Activated CD4-positive, alpha-beta T cell treated with anti-CD3 and anti-CD28 coated beads for 36 hours (primary cell): ENCODE measurements around the gene RAMACL. TPM values are rescaled to one million over a fixed set of nuclear protein-coding genes. Genes with fewer than 3 reads are reported as not detected.
"Not testable (repeated sequence)": the region's sequence is repeated elsewhere in the genome, so short reads cannot be mapped to it uniquely, and the experiment has no call there.

Source experiments
- ATAC-seq: fragments of 200-7000 bp; cut with Tn5 transposase; one replicate; pipeline ENCODE4 v1.10.0; 2021; ENCODE audit warnings: mild to moderate bottlenecking, moderate library complexity
- CTCF ChIA-PET: fragments of 350-600 bp; sonication (Branson Sonifier 250); formaldehyde crosslinking; loops from one replicate; lab custom pipeline; 2021; ENCODE audit warnings: antibody characterized with exemption; lab: Charles Lee
- POLR2A ChIA-PET: fragments of 350-600 bp; sonication (Branson Sonifier 250); formaldehyde crosslinking; loops from one replicate; lab custom pipeline; 2021; ENCODE audit warnings: antibody characterized with exemption, inconsistent platforms; lab: Charles Lee
- DNase-seq: peaks from one replicate; pipeline ENCODE4 v3.0.0-alpha.2; 2020
- H3K27ac Mint-ChIP-seq: one replicate; pipeline ENCODE4 v1.8.0; 2021; ENCODE audit warnings: mixed read lengths
- H3K27me3 Mint-ChIP-seq: one replicate; pipeline ENCODE4 v1.8.0; 2021; ENCODE audit warnings: mixed read lengths
- H3K36me3 Mint-ChIP-seq: one replicate; pipeline ENCODE4 v1.8.0; 2021; ENCODE audit warnings: low read depth, mixed read lengths
- H3K4me1 Mint-ChIP-seq: one replicate; pipeline ENCODE4 v1.8.0; 2021; ENCODE audit warnings: mixed read lengths
- H3K4me3 Mint-ChIP-seq: one replicate; pipeline ENCODE4 v1.8.0; 2021; ENCODE audit warnings: mild to moderate bottlenecking, moderate library complexity, mixed read lengths
- H3K9me3 Mint-ChIP-seq: one replicate; pipeline ENCODE4 v1.8.0; 2021; ENCODE audit warnings: low read depth, mixed read lengths
- intact Hi-C, 2 experiments: fragments of 100-400 bp; cut with DNase I in 1 of 2; cut with micrococcal nuclease in 1 of 2; formaldehyde crosslinking; loops; one replicate each; pipeline versions ENCODE4 v1.14.2 to v1.15.1; 2022 to 2024; cut with DNase I, micrococcal nuclease
- total RNA-seq, 2 experiments: library from RNA; stranded (reverse); gene quantifications; one replicate each; pipeline ENCODE4 v1.2.3, GENCODE V29; 2021

The RAMACL gene
- total RNA-seq, 2 experiments from 2014 or later = 0.30 to 0.41 TPM

DNA sequence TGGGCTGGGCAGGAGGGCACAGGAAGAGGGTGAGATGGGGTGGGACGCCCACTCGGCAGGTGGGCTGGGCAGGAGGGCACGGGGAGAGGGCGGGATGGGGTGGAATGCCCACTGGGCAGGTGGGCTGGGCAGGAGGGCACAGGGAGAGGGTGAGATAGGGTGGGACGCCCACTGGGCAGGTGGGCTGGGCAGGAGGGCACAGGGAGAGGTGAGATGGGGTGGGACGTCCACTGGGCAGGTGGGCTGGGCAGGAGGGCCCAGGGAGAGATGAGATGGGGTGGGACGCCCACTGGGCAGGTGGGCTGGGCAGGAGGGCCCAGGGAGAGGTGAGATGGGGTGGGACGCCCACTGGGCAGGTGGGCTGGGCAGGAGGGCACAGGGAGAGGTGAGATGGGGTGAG is 4.7 kb downstream of the RAMACL start:
- H3K27me3 Mint-ChIP-seq, intact Hi-C loops, H3K36me3 Mint-ChIP-seq, H3K9me3 Mint-ChIP-seq, H3K4me3 Mint-ChIP-seq, H3K4me1 Mint-ChIP-seq, POLR2A ChIA-PET, DNase-seq, ATAC-seq, H3K27ac Mint-ChIP-seq, CTCF ChIA-PET: not testable (repeated sequence)

DNA sequence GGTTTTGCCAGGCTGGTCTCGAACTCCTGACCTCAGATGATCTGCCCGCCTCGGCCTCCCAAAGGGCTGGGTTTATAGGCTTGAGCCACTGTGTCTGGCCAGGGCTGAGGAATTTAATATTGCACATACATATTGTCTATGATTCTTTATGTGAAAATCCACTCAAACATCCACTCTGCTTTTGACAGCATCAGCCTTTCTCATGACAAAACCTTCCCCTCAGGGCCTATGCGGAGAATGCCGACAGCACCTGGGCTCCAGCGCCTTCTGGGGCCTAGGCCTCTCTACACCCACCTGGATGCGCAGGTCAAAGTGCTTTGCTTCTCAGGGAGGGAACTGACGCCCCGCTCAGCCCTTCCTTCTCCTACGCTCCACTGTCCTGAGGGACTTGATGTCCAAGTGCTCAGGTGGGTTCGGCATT is 5.4 kb downstream of the RAMACL start:
- Mint-ChIP-seq H3K4me3 (no peak overlapping the region), H3K27ac (no peak overlapping the region), H3K9me3 (peaks cover 8% of the 10 kb centered on the region), H3K4me1 (no peaks in the 10 kb centered on the region), H3K36me3 (peaks cover 8% of the 10 kb centered on the region), H3K27me3 (no peaks in the 10 kb centered on the region)
- DNase-seq (no peak), ATAC-seq (no peak)
- intact Hi-C loops = no loop called here
- ChIA-PET POLR2A (no interaction called here), CTCF (no interaction called here)

DNA sequence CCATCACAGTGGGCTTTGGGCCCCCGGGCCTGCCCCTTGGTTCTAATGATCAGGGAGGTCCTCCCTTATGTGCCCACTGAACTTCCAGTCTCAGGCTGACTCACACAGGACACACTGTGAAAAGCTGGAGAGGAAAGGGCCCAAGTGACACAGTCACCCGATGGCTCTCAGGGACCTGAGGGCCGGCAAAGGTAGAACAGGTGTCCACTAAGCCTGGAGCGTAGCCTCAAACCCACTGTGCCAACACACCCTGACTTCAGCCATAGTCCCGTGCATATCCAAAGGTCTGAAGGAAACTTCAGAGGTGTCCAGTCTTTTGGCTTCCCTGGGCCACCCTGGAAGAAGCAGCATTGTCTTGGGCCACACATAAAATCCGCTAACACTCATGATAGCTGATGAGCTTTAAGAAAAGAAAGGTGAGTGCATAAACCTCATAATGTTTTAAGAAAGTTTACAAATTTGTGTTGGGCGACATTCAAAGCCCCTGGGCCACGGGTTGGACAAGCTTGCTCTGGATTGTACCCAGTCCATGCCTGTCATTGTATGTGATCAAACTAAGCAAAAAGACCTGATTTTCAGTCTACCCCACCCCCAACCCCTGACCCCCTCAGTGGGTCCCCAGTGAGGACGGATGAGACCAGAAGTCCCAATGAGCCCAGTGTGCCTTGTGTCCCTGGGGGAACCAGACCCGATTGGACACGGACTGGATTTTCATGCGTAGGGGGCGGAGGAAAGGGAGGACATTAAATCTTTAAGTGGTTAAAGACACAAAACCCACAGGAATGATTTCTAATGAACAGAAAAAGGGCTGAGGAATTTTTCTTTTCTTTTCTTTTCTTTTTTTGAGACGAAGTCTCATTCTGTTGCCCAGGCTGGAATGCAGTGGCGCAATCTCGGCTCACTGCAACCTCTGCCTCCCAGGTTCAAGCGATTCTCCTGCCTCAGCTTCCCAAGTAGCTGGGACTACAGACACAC is 6.1 kb downstream of the RAMACL start:
- H3K36me3 Mint-ChIP-seq = peaks cover 8% of the 10 kb centered on the region
- no peak overlapping the region for H3K27ac Mint-ChIP-seq
- no peaks in the 10 kb centered on the region for H3K27me3 Mint-ChIP-seq
- no peak for ATAC-seq
- ChIA-PET CTCF (no interaction called here), POLR2A (no interaction called here)
- H3K4me3 Mint-ChIP-seq = no peak overlapping the region
- H3K4me1 Mint-ChIP-seq = no peaks in the 10 kb centered on the region
- H3K9me3 Mint-ChIP-seq = peaks cover 10% of the 10 kb centered on the region
- DNase-seq = no peak
- intact Hi-C loops = no loop called here

DNA sequence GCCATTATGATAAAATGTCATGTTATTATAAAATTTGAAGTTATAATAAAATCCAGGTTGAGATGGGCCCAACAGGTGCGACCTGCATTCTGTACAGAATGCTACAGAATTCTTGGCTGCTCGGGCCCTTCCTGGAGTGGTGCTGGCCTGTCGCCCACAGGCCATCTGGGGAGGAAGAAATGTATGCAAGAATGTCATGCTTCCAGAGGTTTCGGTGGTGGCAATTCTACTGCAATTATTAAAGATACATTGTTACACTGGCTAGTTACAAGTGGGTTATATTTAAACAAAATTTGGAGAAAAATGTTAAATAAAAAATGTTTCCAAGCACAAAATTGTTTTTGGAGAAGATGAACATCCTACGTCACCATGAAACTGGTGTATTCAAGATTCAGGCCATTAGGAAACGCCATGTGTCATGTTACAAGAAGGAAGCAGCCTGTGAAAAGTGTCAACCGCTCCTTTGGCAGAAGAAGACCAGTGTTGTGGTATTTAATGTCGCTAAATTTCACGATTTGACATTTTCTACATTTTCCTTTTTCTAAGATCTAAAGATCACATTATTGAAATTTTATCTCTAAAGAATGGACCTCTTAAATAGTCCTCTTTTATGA is 7.1 kb downstream of the RAMACL start:
- ATAC-seq = no peak
- no peak for DNase-seq
- H3K9me3 Mint-ChIP-seq = peaks cover 10% of the 10 kb centered on the region
- peaks cover 8% of the 10 kb centered on the region for H3K36me3 Mint-ChIP-seq
- CTCF ChIA-PET = no interaction called here
- no peaks in the 10 kb centered on the region for H3K4me1 Mint-ChIP-seq
- POLR2A ChIA-PET = no interaction called here
- intact Hi-C loops = no loop called here
- no peaks in the 10 kb centered on the region for H3K27me3 Mint-ChIP-seq
- no peak overlapping the region for H3K4me3 Mint-ChIP-seq
- H3K27ac Mint-ChIP-seq = no peak overlapping the region

DNA sequence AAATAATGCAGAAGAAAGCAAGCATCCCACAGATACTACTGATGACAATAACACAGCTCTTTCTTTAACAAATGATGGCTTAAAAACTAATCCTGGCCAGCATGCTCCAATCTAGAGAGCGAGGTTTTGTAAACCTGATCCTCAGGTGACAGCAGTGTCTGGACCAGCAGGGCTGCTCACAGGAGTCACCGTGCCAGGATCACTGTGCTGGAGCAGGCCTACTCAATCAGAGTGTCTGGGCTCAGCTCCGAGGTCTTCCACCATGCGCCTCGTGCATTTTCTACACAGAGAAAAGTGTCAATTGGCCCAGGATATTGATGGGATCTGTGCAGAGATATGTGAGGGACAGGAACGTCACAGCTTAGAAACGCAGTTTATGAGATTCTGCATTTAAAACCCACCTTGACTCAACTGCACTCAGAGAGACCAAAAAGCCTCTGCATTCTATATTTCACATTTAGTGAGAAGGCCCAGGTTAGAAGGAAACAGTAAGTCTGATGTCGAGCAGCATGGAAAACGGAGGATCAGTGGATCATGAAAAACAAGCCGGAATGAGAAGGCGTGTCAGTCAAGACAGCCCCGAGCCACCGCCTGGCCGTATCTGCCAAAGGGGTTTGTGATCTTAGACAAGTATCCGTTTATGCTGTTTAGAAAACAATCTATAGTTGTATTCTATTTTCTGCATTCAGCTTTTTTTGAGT is 7.8 kb downstream of the RAMACL start:
- Mint-ChIP-seq H3K36me3 (peaks cover 8% of the 10 kb centered on the region), H3K27ac (no peak overlapping the region), H3K9me3 (peaks cover 10% of the 10 kb centered on the region), H3K4me1 (no peaks in the 10 kb centered on the region), H3K27me3 (no peaks in the 10 kb centered on the region), H3K4me3 (no peak overlapping the region)
- DNase-seq = no peak
- intact Hi-C loops = no loop called here
- no peak for ATAC-seq
- ChIA-PET POLR2A (no interaction called here), CTCF (no interaction called here)

DNA sequence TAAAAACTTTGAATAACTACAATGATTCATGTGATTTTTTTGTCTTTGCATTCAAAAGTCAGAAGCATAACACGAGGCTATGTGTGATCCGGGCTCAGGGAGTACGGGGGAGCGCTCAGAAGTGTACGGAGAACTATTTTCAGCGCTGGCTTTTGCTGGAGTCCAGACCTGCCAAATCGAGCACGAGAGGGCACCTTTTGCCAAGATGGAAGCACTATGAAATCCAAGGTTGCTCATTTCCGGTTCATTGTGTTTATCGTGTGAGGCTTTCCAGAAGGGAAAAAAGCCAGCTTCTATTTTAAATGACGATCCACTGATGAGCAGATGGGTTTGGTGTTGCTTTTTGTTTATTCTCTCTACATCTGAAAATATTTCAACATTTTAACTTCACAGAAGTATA is 11.3 kb downstream of the RAMACL start:
- intact Hi-C loops = no loop called here
- H3K4me1 Mint-ChIP-seq = no peaks in the 10 kb centered on the region
- DNase-seq (no peak), ATAC-seq (no peak)
- ChIA-PET POLR2A (no interaction called here), CTCF (interaction anchor here (0.7 kb wide), 1 partner anchor 419 kb away, joined by 3 read pairs; no protein-coding TSS in a partner anchor)
- no peaks in the 10 kb centered on the region for H3K27me3 Mint-ChIP-seq
- no peak overlapping the region for H3K4me3 Mint-ChIP-seq
- H3K36me3 Mint-ChIP-seq = peaks cover 8% of the 10 kb centered on the region
- H3K9me3 Mint-ChIP-seq = peaks cover 10% of the 10 kb centered on the region
- H3K27ac Mint-ChIP-seq = no peak overlapping the region

DNA sequence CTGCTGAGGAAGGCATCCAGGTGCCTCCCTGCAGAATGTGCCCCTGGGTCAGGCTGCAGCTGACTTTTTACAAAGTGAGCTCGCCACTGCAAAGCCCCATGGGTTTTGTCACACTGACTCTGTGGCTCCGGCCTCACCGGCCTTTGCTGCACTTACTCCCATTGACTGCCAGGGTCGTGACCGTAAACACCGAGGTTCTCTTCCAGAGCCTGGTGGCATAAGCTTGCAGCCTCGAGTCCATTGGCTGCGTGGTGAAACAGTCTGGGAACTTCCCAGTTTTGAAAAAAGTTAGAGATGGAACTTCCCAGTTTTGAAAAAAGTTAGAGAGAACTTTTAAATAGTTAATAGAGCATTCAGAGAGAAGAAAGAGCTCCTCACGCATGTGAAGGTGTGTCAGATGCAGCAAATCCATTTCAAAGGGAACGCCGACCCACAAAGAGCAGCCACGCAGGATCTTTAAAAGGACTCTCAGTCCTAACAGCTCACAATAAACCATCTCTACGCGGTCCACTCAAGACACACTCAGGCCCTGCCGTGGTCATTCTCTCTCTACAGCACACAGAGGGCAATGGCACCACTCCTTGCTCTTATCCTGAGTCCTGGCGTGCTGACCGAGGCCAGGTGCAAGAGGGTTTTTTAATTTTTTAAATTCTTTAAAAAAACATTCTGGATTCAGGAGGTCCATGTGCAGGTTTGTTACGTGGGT is 12.8 kb downstream of the RAMACL start:
- CTCF ChIA-PET = no interaction called here
- H3K27ac Mint-ChIP-seq = no peak overlapping the region
- intact Hi-C loops = no loop called here
- no peaks in the 10 kb centered on the region for H3K4me1 Mint-ChIP-seq
- peaks cover 10% of the 10 kb centered on the region for H3K9me3 Mint-ChIP-seq
- ATAC-seq = no peak
- H3K36me3 Mint-ChIP-seq = peaks cover 8% of the 10 kb centered on the region
- H3K27me3 Mint-ChIP-seq = no peaks in the 10 kb centered on the region
- DNase-seq = no peak
- H3K4me3 Mint-ChIP-seq = no peak overlapping the region
- POLR2A ChIA-PET = no interaction called here

DNA sequence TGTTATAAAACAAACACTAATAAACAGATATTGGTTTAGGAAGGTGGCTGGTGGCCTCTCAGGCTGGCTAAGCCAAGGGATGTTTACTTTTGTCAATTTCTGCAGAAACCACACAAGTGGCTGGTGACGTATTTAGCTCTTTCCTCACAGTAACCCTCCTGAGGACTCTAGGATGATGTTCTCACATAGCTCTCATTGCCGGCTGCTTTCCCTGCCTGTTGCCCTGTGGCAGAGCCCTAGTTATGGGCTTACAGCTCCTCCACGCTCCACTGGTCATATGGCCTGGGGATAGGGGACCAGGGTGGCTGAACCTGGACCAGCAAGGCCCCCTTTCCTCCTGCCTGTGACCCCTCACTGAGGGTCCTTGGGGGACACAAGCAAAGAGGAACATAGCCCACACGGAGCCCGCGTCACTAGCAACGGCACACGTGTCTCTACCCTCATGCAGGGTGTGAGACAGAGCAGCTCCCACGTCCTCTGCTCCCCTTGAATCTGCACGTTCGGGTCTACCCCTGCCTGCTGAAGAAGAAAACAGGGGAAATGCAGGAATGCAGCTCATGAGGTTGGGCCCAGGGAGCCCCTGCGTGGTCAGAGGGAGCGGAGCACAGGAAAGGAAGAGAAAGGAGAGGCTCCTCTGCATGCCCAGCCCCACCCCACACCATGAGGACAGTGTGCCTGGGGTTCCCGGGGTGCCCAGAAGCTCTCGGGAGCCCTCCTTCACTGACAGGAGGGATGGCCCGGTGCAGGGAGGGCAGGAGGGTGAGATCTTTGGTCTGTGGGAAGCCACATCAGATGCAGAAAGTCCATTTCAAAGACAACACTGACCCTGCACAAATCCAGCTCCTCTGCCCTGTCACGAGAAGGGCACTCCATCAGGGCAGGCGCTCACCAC is 13.9 kb downstream of the RAMACL start:
- Mint-ChIP-seq H3K27ac (no peak overlapping the region), H3K4me3 (no peak overlapping the region), H3K36me3 (peaks cover 8% of the 10 kb centered on the region), H3K27me3 (no peaks in the 10 kb centered on the region), H3K9me3 (peaks cover 9% of the 10 kb centered on the region), H3K4me1 (no peaks in the 10 kb centered on the region)
- CTCF ChIA-PET = interaction anchor here (1.0 kb wide), 1 partner anchor 12 kb away, joined by 3 read pairs; no protein-coding TSS in a partner anchor
- DNase-seq (no peak), ATAC-seq (no peak)
- intact Hi-C loops = no loop called here
- POLR2A ChIA-PET = no interaction called here

DNA sequence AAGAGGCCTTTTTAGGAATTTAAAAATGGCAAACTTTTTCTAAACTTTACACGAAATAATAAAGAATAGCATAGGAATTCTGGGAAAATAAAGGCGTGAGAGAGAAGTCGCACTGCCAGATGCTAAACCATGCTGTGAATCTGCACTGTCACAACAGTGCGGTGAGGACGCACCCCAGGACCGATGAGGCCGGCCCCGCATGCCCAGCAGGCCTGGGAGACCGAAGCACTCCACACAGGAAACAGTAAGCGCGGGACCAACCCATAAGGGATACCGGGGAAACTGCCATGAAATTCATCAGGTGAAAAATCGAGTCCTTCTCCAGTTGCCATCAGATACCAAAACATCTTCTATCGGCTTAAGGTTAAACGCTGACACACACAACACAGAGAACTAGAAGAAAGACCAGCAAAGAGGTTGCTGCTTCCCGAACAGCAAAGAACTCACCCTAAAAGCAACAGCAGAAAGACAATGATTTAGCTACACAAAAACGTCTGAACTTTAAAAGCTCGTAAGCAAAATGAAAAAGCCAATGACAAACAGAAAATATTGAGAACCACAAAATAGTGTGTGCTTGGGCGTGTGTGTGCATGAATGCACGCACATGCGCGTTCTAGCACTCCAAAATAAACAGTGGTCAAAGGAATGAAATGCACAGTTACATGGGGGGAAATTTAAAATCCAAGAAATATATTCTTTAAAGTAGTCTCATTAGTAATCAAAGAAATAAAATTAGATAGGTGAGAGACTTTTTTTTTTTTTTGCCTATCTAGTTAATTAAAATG is 15.4 kb downstream of the RAMACL start:
- Mint-ChIP-seq H3K4me1 (no peaks in the 10 kb centered on the region), H3K27me3 (no peaks in the 10 kb centered on the region)

DNA sequence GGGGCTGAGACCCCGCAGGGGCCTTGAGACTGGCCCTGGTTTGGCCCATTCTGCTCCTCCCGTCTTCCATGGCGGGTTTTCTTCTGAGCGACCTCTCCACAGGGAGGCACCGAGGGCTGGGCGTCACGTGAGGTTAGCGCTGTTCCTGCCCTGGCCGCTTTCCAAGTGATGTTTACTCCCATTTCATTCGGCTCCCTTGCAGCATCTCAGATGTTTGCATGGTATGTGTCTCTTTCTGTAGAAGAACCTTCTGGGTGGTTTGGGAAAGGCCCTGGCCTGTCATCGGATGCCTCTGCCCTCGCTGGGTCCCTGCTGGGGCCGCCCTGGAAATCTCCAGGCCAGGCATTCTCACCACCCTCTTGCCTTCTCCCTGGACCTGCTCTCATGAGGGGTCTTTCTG is 17.3 kb downstream of the RAMACL start:
- DNase-seq = no peak
- intact Hi-C loops = no loop called here
- H3K4me1 Mint-ChIP-seq = no peaks in the 10 kb centered on the region
- no peak overlapping the region for H3K4me3 Mint-ChIP-seq
- no peaks in the 10 kb centered on the region for H3K36me3 Mint-ChIP-seq
- no peak overlapping the region for H3K27ac Mint-ChIP-seq
- no peak for ATAC-seq
- H3K27me3 Mint-ChIP-seq = no peaks in the 10 kb centered on the region
- CTCF ChIA-PET = interaction anchor here (0.8 kb wide), 1 partner anchor 160 kb away, joined by 4 read pairs; no protein-coding TSS in a partner anchor
- H3K9me3 Mint-ChIP-seq = no peaks in the 10 kb centered on the region
- POLR2A ChIA-PET = no interaction called here

More for the DNA sequence above, 15.4 kb downstream of the RAMACL start:
- Mint-ChIP-seq H3K36me3 (peaks cover under 1% of the 10 kb centered on the region), H3K27ac (no peak overlapping the region), H3K9me3 (peaks cover 1% of the 10 kb centered on the region), H3K4me3 (no peak overlapping the region)
- intact Hi-C loops = no loop called here
- CTCF ChIA-PET = no interaction called here
- no peak for ATAC-seq
- DNase-seq = no peak
- POLR2A ChIA-PET = interaction anchor here (0.8 kb wide), 1 partner anchor 191 kb away, joined by 3 read pairs; no protein-coding TSS in a partner anchor
